GM18868 (cell line): ENCODE data around the gene INHBC.

Experiments used
- ATAC-seq: cut with Tn5 transposase; IDR thresholded peaks from one replicate; pipeline ENCODE4 v1.9.1; 2021; ENCODE audit warnings: mild to moderate bottlenecking, moderate library complexity; ENCODE audit not compliant: unreplicated experiment

The INHBC gene

DNA sequence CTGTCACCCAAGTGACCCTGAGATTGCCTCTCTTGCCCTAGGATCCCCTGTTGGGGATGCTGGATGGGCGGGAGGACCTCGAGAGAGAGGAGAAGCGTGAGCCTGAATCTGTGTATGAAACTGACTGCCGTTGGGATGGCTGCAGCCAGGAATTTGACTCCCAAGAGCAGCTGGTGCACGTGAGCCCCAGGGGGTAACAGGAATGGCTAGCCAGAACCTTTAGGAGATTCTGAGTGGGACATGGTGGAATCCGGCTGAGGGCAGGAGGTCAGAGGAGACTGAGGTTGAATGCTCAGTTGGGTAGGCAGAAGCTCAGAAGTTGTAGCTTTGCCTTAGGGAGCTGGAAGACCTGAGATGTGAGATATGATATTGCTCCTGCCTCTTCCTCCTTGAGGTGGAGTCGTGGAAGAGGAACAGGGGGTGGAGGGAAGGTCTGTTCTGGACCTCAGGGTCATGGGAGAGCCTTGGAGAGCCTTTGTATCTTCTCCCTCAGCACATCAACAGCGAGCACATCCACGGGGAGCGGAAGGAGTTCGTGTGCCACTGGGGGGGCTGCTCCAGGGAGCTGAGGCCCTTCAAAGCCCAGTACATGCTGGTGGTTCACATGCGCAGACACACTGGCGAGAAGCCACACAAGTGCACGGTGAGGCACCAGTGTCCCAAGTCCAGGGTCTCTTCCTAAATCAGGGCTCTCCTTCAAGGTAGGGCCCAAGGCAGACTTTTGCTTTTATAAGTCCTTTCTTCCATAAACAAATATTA lies 31.3 kb downstream of the INHBC start:
- ATAC-seq = no peak

DNA sequence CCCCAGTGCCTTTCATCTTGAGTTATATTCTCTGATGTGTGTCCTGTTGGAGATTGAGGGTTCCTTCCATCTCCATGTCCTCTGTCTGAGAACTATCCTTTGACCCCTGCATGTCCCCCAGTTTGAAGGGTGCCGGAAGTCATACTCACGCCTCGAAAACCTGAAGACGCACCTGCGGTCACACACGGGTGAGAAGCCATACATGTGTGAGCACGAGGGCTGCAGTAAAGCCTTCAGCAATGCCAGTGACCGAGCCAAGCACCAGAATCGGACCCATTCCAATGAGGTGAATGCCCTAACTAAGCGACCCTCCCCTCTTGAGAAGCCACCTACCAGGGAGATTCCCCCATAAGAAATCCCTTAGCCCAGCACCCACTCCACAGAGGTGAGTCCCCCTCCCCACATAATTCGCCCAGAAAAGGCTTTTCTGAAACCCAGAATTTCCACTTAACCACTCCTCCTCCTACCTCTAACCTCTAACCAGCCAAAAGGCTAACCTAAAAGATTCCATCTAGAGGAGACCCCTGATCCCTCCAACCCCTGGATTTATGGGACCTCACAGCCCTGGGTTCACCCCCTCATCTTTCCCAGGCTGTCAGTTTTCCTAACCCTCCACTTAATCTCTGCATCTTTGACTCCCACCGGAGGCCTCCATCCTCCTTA lies 32.8 kb downstream of the INHBC start:
- no peak for ATAC-seq

GRCh38 chr12:57467915-57468314 lies 33.3 kb downstream of the INHBC start:
- ATAC-seq = no peak

GRCh38 chr12:57469296-57470164 lies 34.9 kb downstream of the INHBC start:
- ATAC-seq = no peak

GRCh38 chr12:57470286-57470969 lies 35.8 kb downstream of the INHBC start:
- ATAC-seq = no peak

- ATAC-seq = no peak
Observed at GRCh38 chr12:57470970-57471656, 36.5 kb downstream of the INHBC start.

GRCh38 chr12:57471661-57472060 lies 37.1 kb downstream of the INHBC start:
- ATAC-seq = no peak

DNA sequence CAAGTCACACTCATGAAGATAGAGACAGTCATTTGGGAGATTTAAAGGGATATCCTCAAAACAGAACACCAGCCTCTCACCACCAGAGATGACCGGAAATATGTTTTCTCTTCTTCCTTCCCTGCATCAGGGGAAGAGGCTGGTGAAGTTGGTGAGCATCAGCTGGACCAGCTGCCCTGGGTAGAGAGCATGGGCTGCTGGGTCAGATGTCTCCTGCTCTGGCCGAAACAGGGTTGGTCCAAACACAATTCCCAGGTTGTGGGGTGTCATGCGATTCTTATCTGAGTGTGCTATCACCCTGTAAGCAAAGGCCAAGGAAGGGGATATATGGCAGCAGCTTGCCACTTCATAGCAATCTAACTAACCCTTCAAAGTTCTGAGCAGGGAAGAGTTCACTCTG lies 37.8 kb downstream of the INHBC start:
- no peak for ATAC-seq

DNA sequence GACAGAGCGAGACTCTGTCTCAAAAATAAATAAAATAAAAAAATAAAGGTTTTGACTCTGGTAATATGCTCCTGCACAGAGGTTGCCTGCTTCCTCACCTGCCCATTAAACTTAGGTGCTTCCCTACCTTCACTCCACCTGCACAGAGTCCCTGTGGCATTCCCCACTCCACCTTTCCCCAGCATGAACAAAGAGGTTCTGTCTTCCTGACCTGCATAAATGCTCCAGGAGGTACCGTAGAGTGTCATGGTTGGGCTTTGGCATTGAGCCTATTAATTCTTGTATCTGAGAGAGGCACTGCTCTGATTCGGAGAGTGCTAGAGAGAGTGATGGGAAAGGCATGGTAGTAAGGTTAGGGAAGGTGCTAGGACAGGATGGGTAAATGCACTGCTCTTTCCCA lies 38.8 kb downstream of the INHBC start:
- ATAC-seq = no peak

DNA sequence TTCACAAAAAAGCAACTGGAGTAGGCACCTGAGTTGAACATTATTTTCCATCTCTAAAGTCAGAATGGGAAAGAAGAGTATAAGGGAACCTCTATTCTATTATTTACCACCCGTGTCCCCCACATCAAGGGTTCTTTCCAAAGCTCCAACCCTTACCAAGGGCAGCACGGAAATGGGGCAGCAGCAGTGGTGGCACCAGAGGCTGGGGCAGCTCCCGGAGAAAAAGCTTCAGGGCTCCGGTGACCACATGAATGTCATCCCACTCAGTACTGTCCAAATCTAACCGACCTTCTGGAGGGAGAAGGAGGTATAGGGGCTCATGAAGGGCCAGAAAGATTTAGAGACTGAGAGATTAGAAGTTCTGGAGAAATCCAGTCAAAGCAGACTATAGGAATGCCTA lies 39.3 kb downstream of the INHBC start:
- ATAC-seq = no peak

- no peak for ATAC-seq
Observed at GRCh38 chr12:57474430-57474829, 39.8 kb downstream of the INHBC start.

DNA sequence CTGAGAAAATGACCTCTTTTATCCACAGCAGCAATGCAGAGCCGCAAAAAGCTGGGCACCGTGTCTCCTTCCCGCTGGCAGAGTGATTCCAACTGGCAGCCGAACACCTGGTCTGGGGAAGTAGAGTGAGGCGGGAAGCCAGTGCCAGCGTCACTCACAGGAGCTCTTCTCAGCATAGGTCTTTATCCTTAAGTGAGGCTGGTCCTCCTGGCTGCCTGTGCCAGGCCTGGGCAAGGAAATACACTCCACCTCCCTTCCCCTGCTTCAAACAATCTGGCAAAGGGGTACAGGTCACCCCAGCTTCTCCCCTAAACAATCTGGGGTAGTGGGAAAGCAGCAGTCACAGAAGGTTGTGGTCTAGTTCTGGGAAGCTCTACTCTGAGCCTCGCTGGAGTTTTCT lies 40.3 kb downstream of the INHBC start:
- no peak for ATAC-seq

GRCh38 chr12:57475271-57476161 lies 40.9 kb downstream of the INHBC start:
- no peak for ATAC-seq

GRCh38 chr12:57476162-57476992 lies 41.8 kb downstream of the INHBC start:
- ATAC-seq = peak; percentile 54

GRCh38 chr12:57476993-57477709 lies 42.6 kb downstream of the INHBC start:
- no peak for ATAC-seq

DNA sequence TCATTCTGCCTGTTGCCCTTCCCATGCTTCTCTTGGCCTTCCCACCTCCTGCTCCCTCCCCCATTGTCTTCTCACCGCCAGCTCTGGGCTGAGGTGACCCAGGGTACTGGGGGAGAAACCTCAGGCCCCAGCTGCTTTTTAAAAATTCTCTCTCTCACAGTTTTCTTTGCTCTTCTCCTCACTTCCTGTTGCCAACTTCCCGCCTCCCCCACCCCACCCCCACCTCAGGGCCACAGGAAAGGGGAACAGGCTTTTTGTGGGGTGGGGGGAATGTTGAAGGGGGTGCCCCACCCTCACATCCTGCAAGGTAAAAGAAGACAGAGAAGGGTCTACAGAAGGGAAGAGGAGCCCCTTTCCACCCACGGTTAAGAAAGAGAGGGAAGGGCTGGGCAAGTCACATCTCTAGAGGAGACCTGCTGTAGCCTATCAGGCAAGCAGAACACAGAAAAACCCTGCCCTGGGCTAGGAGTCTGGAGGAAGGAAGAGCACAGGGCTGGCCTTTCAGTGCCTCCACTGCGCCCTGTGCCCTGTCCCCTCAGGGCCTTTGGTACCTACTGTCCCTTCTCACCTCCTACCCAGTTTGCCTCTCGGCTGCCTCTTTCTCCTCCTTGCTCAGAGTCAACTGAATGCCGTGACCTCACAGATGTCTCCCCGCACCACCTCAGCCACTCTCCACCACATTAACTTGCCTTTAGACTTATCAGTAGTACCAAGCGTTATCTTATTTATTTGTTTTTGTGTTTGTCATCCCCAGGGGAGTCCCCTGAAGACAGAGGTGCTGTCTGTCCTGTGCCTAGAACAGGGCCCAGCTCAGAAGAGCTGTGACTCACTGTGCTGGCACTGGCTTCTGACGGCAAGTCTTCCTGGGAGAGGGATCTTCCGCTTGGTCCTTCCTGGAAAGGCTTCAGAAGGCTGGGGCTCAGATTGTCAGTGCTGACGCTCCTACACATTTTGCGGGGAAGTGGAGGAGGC lies 43.4 kb downstream of the INHBC start:
- ATAC-seq = peak; percentile 33

DNA sequence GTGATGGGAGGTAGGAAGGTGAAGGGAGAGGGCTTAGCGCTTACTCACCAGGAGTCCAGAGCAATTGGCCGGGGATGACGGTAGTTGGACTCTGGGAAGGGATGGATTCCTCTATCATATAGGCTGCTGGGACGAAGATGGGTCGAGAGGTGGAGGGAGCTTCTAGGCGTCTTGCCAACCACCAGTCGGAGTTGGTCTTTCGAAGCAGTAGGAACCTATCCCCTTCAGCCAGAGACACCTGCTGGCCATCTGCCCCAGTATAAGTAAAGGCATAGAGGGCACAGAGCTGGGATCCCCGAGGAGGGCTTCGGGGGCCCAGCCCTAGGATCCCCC lies 44.4 kb downstream of the INHBC start:
- no peak for ATAC-seq
